ENCODE measurements around the gene TMEM117.

- no peak for TF ChIP-seq CTCF (IDR thresholded peaks at IDR 0.05; ENCODE audit: insufficient read depth, low read depth, low read length)
- no peak for TF ChIP-seq EZH2 (IDR thresholded peaks at IDR 0.05; ENCODE audit: insufficient read depth, low read length)
Measured at GRCh38 chr12:43893670-43894069, 57.8 kb downstream of the TMEM117 start.
